CD14-positive monocyte (primary cell): ENCODE results near the gene CHD2. TPM values are rescaled to one million over a fixed set of nuclear protein-coding genes. Genes with fewer than 3 reads are reported as not detected.

Experiments used
- DNase-seq, 3 donors: peaks; one replicate each; pipeline ENCODE4 v3.0.0-alpha.2; 2011 to 2022
- H2AFZ ChIP-seq: 2 replicates; pipeline ENCODE4 v1.6.0; 2012; ENCODE audit warnings: mild to moderate bottlenecking, low read depth, low read length, inconsistent platforms; ENCODE audit not compliant: insufficient read depth, poor library complexity, severe bottlenecking
- H3K27ac ChIP-seq, 2 donors: 1 replicate in 1 of 2; 2 replicates in 1 of 2; pipeline ENCODE4 v1.5.1; 2012 to 2013; ENCODE audit warnings: low read length in 2 of 2, control low read depth in 1 of 2, inconsistent platforms in 1 of 2, low read depth in 1 of 2, mild to moderate bottlenecking in 1 of 2
- H3K27me3 ChIP-seq, 2 donors: one replicate each; pipeline versions ENCODE4 v1.6.0 to v1.6.1; 2011 to 2013; ENCODE audit warnings: low read length in 2 of 2; ENCODE audit not compliant: control insufficient read depth in 2 of 2, insufficient read depth in 2 of 2
- H3K36me3 ChIP-seq, 2 donors: replicated peaks in 1 of 2; 1 replicate in 1 of 2; 2 replicates in 1 of 2; pipeline versions ENCODE4 v1.5.1 to v1.6.1; 2012 to 2013; ENCODE audit warnings: low read length in 2 of 2, control low read depth in 1 of 2, inconsistent platforms in 1 of 2, mild to moderate bottlenecking in 1 of 2; ENCODE audit not compliant: insufficient read depth in 2 of 2, control insufficient read depth in 1 of 2
- H3K4me1 ChIP-seq, 2 donors: 1 replicate in 1 of 2; 2 replicates in 1 of 2; pipeline versions ENCODE4 v1.5.1 to v1.6.1; 2012 to 2013; ENCODE audit warnings: low read length in 2 of 2, control low read depth in 1 of 2, inconsistent platforms in 1 of 2, mild to moderate bottlenecking in 1 of 2, moderate library complexity in 1 of 2; ENCODE audit not compliant: insufficient read depth in 2 of 2, control insufficient read depth in 1 of 2
- H3K4me2 ChIP-seq: replicated peaks from 2 replicates; pipeline ENCODE3; 2012; ENCODE audit warnings: low read length, moderate library complexity, mild to moderate bottlenecking; ENCODE audit not compliant: poor library complexity, severe bottlenecking; ENCODE audit errors: extremely low read depth
- H3K4me3 ChIP-seq, 3 experiments: fragments of 200-600 bp in 1 of 3; sonication (generic) in 1 of 3; replicated peaks in 1 of 3; 1 replicate in 2 of 3; 2 replicates in 1 of 3; pipeline ENCODE4 v1.5.1; 2011 to 2013; ENCODE audit warnings: low read length in 3 of 3, mild to moderate bottlenecking in 3 of 3, control low read depth in 2 of 3, low read depth in 2 of 3, inconsistent platforms in 1 of 3, moderate library complexity in 1 of 3
- H3K79me2 ChIP-seq: 2 replicates; pipeline ENCODE4 v1.6.0; 2012; ENCODE audit warnings: mild to moderate bottlenecking, control low read depth, inconsistent platforms, low read length, moderate library complexity; ENCODE audit not compliant: insufficient read depth
- H3K9ac ChIP-seq: 2 replicates; pipeline ENCODE4 v1.6.0; 2017; ENCODE audit warnings: low read length, mild to moderate bottlenecking; ENCODE audit not compliant: insufficient read depth, poor library complexity, severe bottlenecking
- H3K9me3 ChIP-seq, 2 donors: replicated peaks in 1 of 2; 1 replicate in 1 of 2; 2 replicates in 1 of 2; pipeline versions ENCODE4 v1.5.1 to v1.6.1; 2012 to 2013; ENCODE audit warnings: low read length in 2 of 2, control low read depth in 1 of 2; ENCODE audit not compliant: control insufficient read depth in 1 of 2, insufficient read depth in 1 of 2
- H4K20me1 ChIP-seq: 2 replicates; pipeline ENCODE4 v1.6.0; 2012; ENCODE audit warnings: mild to moderate bottlenecking, low read length, control low read depth, moderate library complexity; ENCODE audit not compliant: insufficient read depth
- H3K27ac Mint-ChIP-seq, 7 donors: one replicate each; pipeline ENCODE4 v1.8.0; 2020; ENCODE audit warnings: mild to moderate bottlenecking in 7 of 7, mixed read lengths in 7 of 7, moderate library complexity in 6 of 7, inconsistent platforms in 2 of 7
- H3K27me3 Mint-ChIP-seq, 3 donors: one replicate each; pipeline ENCODE4 v1.8.0; 2021 to 2022; ENCODE audit warnings: low read depth in 3 of 3, mild to moderate bottlenecking in 3 of 3, mixed read lengths in 3 of 3, moderate library complexity in 3 of 3, inconsistent platforms in 1 of 3
- H3K36me3 Mint-ChIP-seq, 2 donors: one replicate each; pipeline ENCODE4 v1.8.0; 2020; ENCODE audit warnings: mixed read lengths in 2 of 2, inconsistent platforms in 1 of 2, mild to moderate bottlenecking in 1 of 2
- H3K4me1 Mint-ChIP-seq: one replicate; pipeline ENCODE4 v1.8.0; 2020; ENCODE audit warnings: mild to moderate bottlenecking, mixed read lengths
- H3K4me3 Mint-ChIP-seq, 2 donors: one replicate each; pipeline ENCODE4 v1.8.0; 2020; ENCODE audit warnings: mild to moderate bottlenecking in 2 of 2, mixed read lengths in 2 of 2, moderate library complexity in 1 of 2
- H3K9me3 Mint-ChIP-seq, 7 donors: one replicate each; pipeline ENCODE4 v1.8.0; 2020 to 2022; ENCODE audit warnings: mixed read lengths in 7 of 7, mild to moderate bottlenecking in 6 of 7, moderate library complexity in 6 of 7, inconsistent platforms in 2 of 7
- WGBS: methylation state at CpG from one replicate; pipeline ENCODE4 v1.1.5; 2013; ENCODE audit warnings: missing lambda C conversion rate; ENCODE audit not compliant: insufficient coverage; 5-methylcytosine and 5-hydroxymethylcytosine counted together
- intact Hi-C, 2 donors: fragments of 100-400 bp; cut with micrococcal nuclease; formaldehyde crosslinking; loops; one replicate each; pipeline versions ENCODE4 v1.15.0 to v1.15.1; 2023
- polyA plus RNA-seq, 3 donors: library from polyadenylated mRNA; depleted of rRNA in 1 of 3; unstranded in 2 of 3; stranded (reverse) in 1 of 3; fragments of 300-500 nt in 2 of 3; fragments of >200 nt in 1 of 3; fragmentation: Illumina TruSeq in 2 of 3; gene quantifications; 1 replicate in 2 of 3; 2 replicates in 1 of 3; pipeline ENCODE4 v1.2.3, GENCODE V29; 2012 to 2021
- TF ChIP-seq, protein P1 (sequence below): fragments of 200-600 bp; IDR thresholded peaks from one replicate; pipeline ENCODE4 v1.8.0; 2022; ENCODE audit warnings: antibody characterized with exemption, mild to moderate bottlenecking

CHD2 gene
- polyA plus RNA-seq, 3 donors, result 9.6 to 61.2 (median 11.4) TPM

DNA sequence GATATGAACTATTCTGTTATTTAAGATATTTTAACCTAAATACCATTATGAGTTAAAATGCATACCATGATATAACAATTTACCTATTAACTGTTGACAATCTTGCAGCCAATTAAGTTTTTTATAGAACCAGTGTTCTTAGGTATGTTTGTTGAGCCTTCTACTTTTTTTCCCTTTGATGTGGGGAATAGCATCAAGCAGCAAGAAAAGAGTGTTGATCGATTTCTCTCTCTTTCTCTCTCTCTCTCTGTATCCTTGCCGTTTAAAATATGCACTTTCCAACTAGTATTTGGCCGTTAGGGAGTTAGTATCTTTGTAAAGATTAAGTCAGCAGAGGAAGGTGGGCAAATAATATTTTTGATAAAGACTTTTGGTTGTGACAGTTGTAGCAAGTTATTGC, 5.9 kb downstream of the CHD2 start:
- Mint-ChIP-seq H3K27ac (peak overlapping the region; percentile 50 to 100 (median 99)), H3K27me3 (no peaks in the 10 kb centered on the region), H3K4me1 (peaks cover 64% of the 10 kb centered on the region), H3K9me3 (no peaks in the 10 kb centered on the region), H3K4me3 (peak overlapping the region in 1 of 2 donors; percentile 41), H3K36me3 (peaks cover 42 to 48% of the 10 kb centered on the region in 2 donors)
- no peak for DNase-seq
- Histone ChIP-seq H3K27me3 (no peaks in the 10 kb centered on the region), H3K36me3 (peaks cover 4 to 13% of the 10 kb centered on the region in 2 donors), H3K9me3 (no peaks in the 10 kb centered on the region), H3K4me2 (peak overlapping the region; percentile 81), H4K20me1 (peaks cover 16% of the 10 kb centered on the region), H3K79me2 (peaks cover 97% of the 10 kb centered on the region), H2AFZ (no peak overlapping the region), H3K9ac (no peak overlapping the region), H3K4me1 (peaks cover 66 to 86% of the 10 kb centered on the region in 2 donors), H3K4me3 (peak overlapping the region in 1 of 3 experiments; percentile 98), H3K27ac (peak overlapping the region in 1 of 2 donors; percentile 82)
- WGBS, result no CpG with 5 or more reads among the region's 3 CpGs
- intact Hi-C loops, result loop anchor here in 1 of 2 donors (10.0 kb wide), 1 partner anchor 1269 kb away; no protein-coding TSS in a partner anchor
- TF ChIP-seq, protein P1, sequence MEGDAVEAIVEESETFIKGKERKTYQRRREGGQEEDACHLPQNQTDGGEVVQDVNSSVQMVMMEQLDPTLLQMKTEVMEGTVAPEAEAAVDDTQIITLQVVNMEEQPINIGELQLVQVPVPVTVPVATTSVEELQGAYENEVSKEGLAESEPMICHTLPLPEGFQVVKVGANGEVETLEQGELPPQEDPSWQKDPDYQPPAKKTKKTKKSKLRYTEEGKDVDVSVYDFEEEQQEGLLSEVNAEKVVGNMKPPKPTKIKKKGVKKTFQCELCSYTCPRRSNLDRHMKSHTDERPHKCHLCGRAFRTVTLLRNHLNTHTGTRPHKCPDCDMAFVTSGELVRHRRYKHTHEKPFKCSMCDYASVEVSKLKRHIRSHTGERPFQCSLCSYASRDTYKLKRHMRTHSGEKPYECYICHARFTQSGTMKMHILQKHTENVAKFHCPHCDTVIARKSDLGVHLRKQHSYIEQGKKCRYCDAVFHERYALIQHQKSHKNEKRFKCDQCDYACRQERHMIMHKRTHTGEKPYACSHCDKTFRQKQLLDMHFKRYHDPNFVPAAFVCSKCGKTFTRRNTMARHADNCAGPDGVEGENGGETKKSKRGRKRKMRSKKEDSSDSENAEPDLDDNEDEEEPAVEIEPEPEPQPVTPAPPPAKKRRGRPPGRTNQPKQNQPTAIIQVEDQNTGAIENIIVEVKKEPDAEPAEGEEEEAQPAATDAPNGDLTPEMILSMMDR, result no peak

DNA sequence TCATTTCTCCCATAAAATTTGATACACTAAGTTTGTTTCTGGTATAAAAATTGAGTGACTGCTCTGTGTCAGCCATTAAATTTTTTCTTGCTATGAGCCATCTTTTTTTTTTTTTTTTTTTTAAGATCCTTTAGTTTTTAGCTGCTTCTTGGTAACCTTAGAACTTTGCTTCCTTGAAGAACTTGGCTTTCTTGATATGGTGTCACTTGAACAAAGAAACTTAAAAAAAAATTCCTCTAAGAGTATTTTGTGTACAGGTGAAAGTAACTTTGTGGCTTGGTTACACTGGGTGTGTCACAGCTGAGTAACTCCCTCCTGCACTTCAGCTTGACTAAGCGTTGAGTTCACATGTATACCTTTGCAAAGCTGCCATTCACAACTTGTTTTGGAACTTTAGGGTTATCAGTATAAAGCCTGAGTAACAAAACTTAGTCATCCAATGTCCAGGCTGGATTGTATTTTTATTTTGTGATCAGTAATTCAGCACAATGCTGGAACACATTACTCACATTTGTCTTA, 6.5 kb downstream of the CHD2 start:
- no CpG with 5 or more reads among the region's 1 CpG for WGBS
- Histone ChIP-seq H3K79me2 (peaks cover 97% of the 10 kb centered on the region), H3K4me2 (peak overlapping the region; percentile 81), H3K27me3 (no peaks in the 10 kb centered on the region), H3K9me3 (no peaks in the 10 kb centered on the region), H4K20me1 (peaks cover 16% of the 10 kb centered on the region), H3K4me1 (peaks cover 72 to 92% of the 10 kb centered on the region in 2 donors), H3K9ac (no peak overlapping the region), H3K4me3 (peak overlapping the region in 1 of 3 experiments; percentile 98), H2AFZ (no peak overlapping the region), H3K36me3 (peaks cover 4 to 8% of the 10 kb centered on the region in 2 donors), H3K27ac (peak overlapping the region in 1 of 2 donors; percentile 82)
- H3K4me3 Mint-ChIP-seq, result peak overlapping the region in 1 of 2 donors; percentile 27
- H3K9me3 Mint-ChIP-seq, result no peaks in the 10 kb centered on the region
- H3K27ac Mint-ChIP-seq, result peak overlapping the region; percentile 84 to 100 (median 93)
- peak in 2 of 3 donors; percentile 52 to 72 for DNase-seq
- H3K4me1 Mint-ChIP-seq, result peaks cover 70% of the 10 kb centered on the region
- intact Hi-C loops, result loop anchor here in 1 of 2 donors (10.0 kb wide), 1 partner anchor 1268 kb away; no protein-coding TSS in a partner anchor
- H3K36me3 Mint-ChIP-seq, result peaks cover 39 to 49% of the 10 kb centered on the region in 2 donors
- no peaks in the 10 kb centered on the region for H3K27me3 Mint-ChIP-seq
- TF ChIP-seq, protein P1, result no peak
